Activated CD8-positive, alpha-beta T cell treated with anti-CD3 and anti-CD28 coated beads, Interleukin-2, amount 10 ng/mL, durations not matched to agents 7 days and 5 days (primary cell): ENCODE data around the gene ERGIC3. TPM values are rescaled to one million over a fixed set of nuclear protein-coding genes. Genes with fewer than 3 reads are reported as not detected.
"Not testable (repeated sequence)": the region's sequence is repeated elsewhere in the genome, so short reads cannot be mapped to it uniquely, and the experiment has no call there.

ENCODE experiments used
- ATAC-seq: fragments of 150-1000 bp; cut with Tn5 transposase; one replicate; pipeline ENCODE4 v1.10.0; 2021; ENCODE audit warnings: moderate library complexity
- CTCF ChIA-PET: fragments of 350-600 bp; sonication (Branson Sonifier 250); formaldehyde crosslinking; loops from one replicate; lab custom pipeline; 2021; ENCODE audit warnings: antibody characterized with exemption; lab: Charles Lee
- POLR2A ChIA-PET: fragments of 350-600 bp; sonication (Branson Sonifier 250); formaldehyde crosslinking; loops from one replicate; lab custom pipeline; 2021; ENCODE audit warnings: antibody characterized with exemption; lab: Charles Lee
- DNase-seq: peaks from one replicate; pipeline ENCODE4 v3.0.0-alpha.2; 2020
- H3K27ac Mint-ChIP-seq: one replicate; pipeline ENCODE4 v1.8.0; 2021; ENCODE audit warnings: mild to moderate bottlenecking, mixed read lengths
- H3K27me3 Mint-ChIP-seq: one replicate; pipeline ENCODE4 v1.8.0; 2021; ENCODE audit warnings: low read depth, mixed read lengths
- H3K36me3 Mint-ChIP-seq: one replicate; pipeline ENCODE4 v1.8.0; 2021; ENCODE audit warnings: low read depth, mixed read lengths
- H3K4me1 Mint-ChIP-seq: one replicate; pipeline ENCODE4 v1.8.0; 2021; ENCODE audit warnings: low read depth, mixed read lengths
- H3K4me3 Mint-ChIP-seq: one replicate; pipeline ENCODE4 v1.8.0; 2021; ENCODE audit warnings: mild to moderate bottlenecking, mixed read lengths
- H3K9me3 Mint-ChIP-seq: one replicate; pipeline ENCODE4 v1.8.0; 2022; ENCODE audit warnings: mixed read lengths; ENCODE audit not compliant: insufficient read depth
- total RNA-seq, 2 experiments: library from RNA; stranded (reverse); gene quantifications; one replicate each; pipeline ENCODE4 v1.2.3, GENCODE V29; 2021

Gene ERGIC3
- total RNA-seq, 2 experiments from 2014 or later = 114 to 122 TPM

- peaks cover 6% of the 10 kb centered on the region for H3K4me1 Mint-ChIP-seq
- H3K36me3 Mint-ChIP-seq = no peaks in the 10 kb centered on the region
- no peak overlapping the region for H3K27ac Mint-ChIP-seq
- no peak overlapping the region for H3K4me3 Mint-ChIP-seq
- H3K9me3 Mint-ChIP-seq = no peaks in the 10 kb centered on the region
- POLR2A ChIA-PET = no interaction called here
- DNase-seq (peak; percentile 42), ATAC-seq (peak; percentile 73)
- H3K27me3 Mint-ChIP-seq = no peaks in the 10 kb centered on the region
- CTCF ChIA-PET = interaction anchor here (0.9 kb wide), 1 partner anchor 32 kb away, joined by 3 read pairs; no protein-coding TSS in a partner anchor
Observed at GRCh38 chr20:35523298-35523888, 18.5 kb upstream of the ERGIC3 start.

GRCh38 chr20:35525639-35526038 is 16.2 kb upstream of the ERGIC3 start:
- no peak for DNase-seq
- no peaks in the 10 kb centered on the region for H3K36me3 Mint-ChIP-seq
- H3K27ac Mint-ChIP-seq = no peak overlapping the region
- no peak for ATAC-seq
- ChIA-PET POLR2A (no interaction called here), CTCF (no interaction called here)
- H3K9me3 Mint-ChIP-seq = no peaks in the 10 kb centered on the region
- H3K4me3 Mint-ChIP-seq = no peak overlapping the region
- peaks cover 6% of the 10 kb centered on the region for H3K4me1 Mint-ChIP-seq
- H3K27me3 Mint-ChIP-seq = no peaks in the 10 kb centered on the region

GRCh38 chr20:35527122-35527769 is 14.6 kb upstream of the ERGIC3 start:
- Mint-ChIP-seq H3K27ac (no peak overlapping the region), H3K36me3 (no peaks in the 10 kb centered on the region), H3K9me3 (no peaks in the 10 kb centered on the region), H3K27me3 (no peaks in the 10 kb centered on the region), H3K4me1 (peaks cover 6% of the 10 kb centered on the region), H3K4me3 (no peak overlapping the region)
- ChIA-PET CTCF (no interaction called here), POLR2A (interaction anchor here (0.6 kb wide), 1 partner anchor 316 kb away, joined by 3 read pairs; no protein-coding TSS in a partner anchor)
- DNase-seq (no peak), ATAC-seq (no peak)

- H3K27ac Mint-ChIP-seq = no peak within 1 kb of the TSS
- ATAC-seq (no peak), DNase-seq (no peak)
- H3K27me3 Mint-ChIP-seq = no peaks in the 10 kb centered on the region
- H3K4me1 Mint-ChIP-seq = peaks cover 6% of the 10 kb centered on the region
- H3K36me3 Mint-ChIP-seq = no peaks in the 10 kb centered on the region
- POLR2A ChIA-PET = no interaction called here
- H3K9me3 Mint-ChIP-seq = no peaks in the 10 kb centered on the region
- no peak within 1 kb of the TSS for H3K4me3 Mint-ChIP-seq
- CTCF ChIA-PET = no interaction called here
Observed at GRCh38 chr20:35529552-35529951, 12.3 kb upstream of the ERGIC3 start, which contains the start of gene C20orf173. C20orf173 (minus strand) TSS chr20:35529652; CDS start chr20:35529373, 279 bp downstream.

GRCh38 chr20:35539756-35540212 is 2.1 kb upstream of the ERGIC3 start:
- H3K36me3 Mint-ChIP-seq = peaks cover 3% of the 10 kb centered on the region
- DNase-seq (peak; percentile 58), ATAC-seq (peak; percentile 25)
- peaks cover 23% of the 10 kb centered on the region for H3K4me1 Mint-ChIP-seq
- H3K27me3 Mint-ChIP-seq = peaks cover 3% of the 10 kb centered on the region
- POLR2A ChIA-PET = no interaction called here
- H3K27ac Mint-ChIP-seq = peak overlapping the region; percentile 45
- no peak overlapping the region for H3K4me3 Mint-ChIP-seq
- CTCF ChIA-PET = no interaction called here
- H3K9me3 Mint-ChIP-seq = no peaks in the 10 kb centered on the region

GRCh38 chr20:35541118-35541782 is 628 bp upstream of the ERGIC3 start:
- peaks cover 23% of the 10 kb centered on the region for H3K4me1 Mint-ChIP-seq
- no peak for DNase-seq
- H3K36me3 Mint-ChIP-seq = peaks cover 3% of the 10 kb centered on the region
- peak overlapping the region; percentile 90 for H3K27ac Mint-ChIP-seq
- ATAC-seq = no peak
- ChIA-PET POLR2A (interaction anchor here (1.5 to 1.9 kb wide), 2 partner anchors 51 to 413 kb away, joined by 4 to 10 read pairs; partner anchors contain the start of gene SCAND1), CTCF (interaction anchor here (1.0 to 1.8 kb wide), 5 partner anchors 10 to 413 kb away, joined by 3 to 8 read pairs (median 4); partner anchors contain the start of gene SCAND1)
- H3K9me3 Mint-ChIP-seq = no peaks in the 10 kb centered on the region
- no peaks in the 10 kb centered on the region for H3K27me3 Mint-ChIP-seq
- H3K4me3 Mint-ChIP-seq = peak overlapping the region; percentile 88

- no peak for DNase-seq
- ChIA-PET CTCF (interaction anchor here (0.6 to 1.8 kb wide), 3 partner anchors 76 to 411 kb away, joined by 3 to 8 read pairs (median 3); partner anchors contain the start of gene SCAND1), POLR2A (interaction anchor here (0.9 to 1.9 kb wide), 5 partner anchors 10 to 411 kb away, joined by 3 to 10 read pairs (median 4); partner anchors contain the start of genes SCAND1 and SPAG4)
- Mint-ChIP-seq H3K4me3 (peak overlapping the region; percentile 88), H3K9me3 (no peaks in the 10 kb centered on the region), H3K4me1 (peaks cover 23% of the 10 kb centered on the region), H3K27me3 (no peaks in the 10 kb centered on the region), H3K36me3 (peaks cover 3% of the 10 kb centered on the region), H3K27ac (peak overlapping the region; percentile 90)
- no peak for ATAC-seq
Observed at GRCh38 chr20:35542990-35543389, 1.1 kb downstream of the ERGIC3 start.

GRCh38 chr20:35544436-35544835 is 2.6 kb downstream of the ERGIC3 start:
- ATAC-seq (no peak), DNase-seq (no peak)
- no peaks in the 10 kb centered on the region for H3K27me3 Mint-ChIP-seq
- H3K36me3 Mint-ChIP-seq = peaks cover 11% of the 10 kb centered on the region
- no peak overlapping the region for H3K4me3 Mint-ChIP-seq
- CTCF ChIA-PET = no interaction called here
- peaks cover 23% of the 10 kb centered on the region for H3K4me1 Mint-ChIP-seq
- H3K27ac Mint-ChIP-seq = no peak overlapping the region
- no peaks in the 10 kb centered on the region for H3K9me3 Mint-ChIP-seq
- POLR2A ChIA-PET = no interaction called here

- H3K9me3 Mint-ChIP-seq, CTCF ChIA-PET, H3K4me3 Mint-ChIP-seq, H3K27ac Mint-ChIP-seq, DNase-seq, POLR2A ChIA-PET, H3K27me3 Mint-ChIP-seq, ATAC-seq: not testable (repeated sequence)
- H3K4me1 Mint-ChIP-seq = peaks cover 23% of the 10 kb centered on the region
- H3K36me3 Mint-ChIP-seq = peaks cover 11% of the 10 kb centered on the region
Observed at GRCh38 chr20:35544941-35545340, 3.1 kb downstream of the ERGIC3 start.

- ATAC-seq (no peak), DNase-seq (no peak)
- Mint-ChIP-seq H3K4me1 (peaks cover 23% of the 10 kb centered on the region), H3K27ac (no peak overlapping the region), H3K9me3 (no peaks in the 10 kb centered on the region), H3K36me3 (peaks cover 11% of the 10 kb centered on the region), H3K4me3 (no peak overlapping the region), H3K27me3 (no peaks in the 10 kb centered on the region)
- ChIA-PET CTCF (no interaction called here), POLR2A (no interaction called here)
Observed at GRCh38 chr20:35546127-35546526, 4.2 kb downstream of the ERGIC3 start.

GRCh38 chr20:35547329-35547728 is 5.5 kb downstream of the ERGIC3 start:
- POLR2A ChIA-PET = no interaction called here
- H3K36me3 Mint-ChIP-seq = peaks cover 11% of the 10 kb centered on the region
- peaks cover 14% of the 10 kb centered on the region for H3K4me1 Mint-ChIP-seq
- no peak for ATAC-seq
- H3K27me3 Mint-ChIP-seq = no peaks in the 10 kb centered on the region
- CTCF ChIA-PET = interaction anchor here (0.5 kb wide), 1 partner anchor 469 kb away, joined by 3 read pairs; no protein-coding TSS in a partner anchor
- H3K4me3 Mint-ChIP-seq = no peak overlapping the region
- H3K27ac Mint-ChIP-seq = no peak overlapping the region
- no peaks in the 10 kb centered on the region for H3K9me3 Mint-ChIP-seq
- no peak for DNase-seq
